SKM-1 treated with dmso at 0.1 percent for 144 hours (cell line): Measurements from ENCODE around the gene ARHGAP30.
"Not testable (repeated sequence)": the region's sequence is repeated elsewhere in the genome, so short reads cannot be mapped to it uniquely, and the experiment has no call there.

Experiments used
- DNase-seq: peaks from one replicate; lab custom pipeline; 2025; ENCODE audit not compliant: unreplicated experiment; lab: John Stamatoyannopoulos, UW

The ARHGAP30 gene

GRCh38 chr1:161018631-161018930 is 51.1 kb downstream of the ARHGAP30 start:
- DNase-seq, result no peak

GRCh38 chr1:161017756-161018630 is 51.7 kb downstream of the ARHGAP30 start:
- DNase-seq, result no peak

GRCh38 chr1:161017181-161017580 is 52.5 kb downstream of the ARHGAP30 start:
- not testable (repeated sequence) for DNase-seq

DNA sequence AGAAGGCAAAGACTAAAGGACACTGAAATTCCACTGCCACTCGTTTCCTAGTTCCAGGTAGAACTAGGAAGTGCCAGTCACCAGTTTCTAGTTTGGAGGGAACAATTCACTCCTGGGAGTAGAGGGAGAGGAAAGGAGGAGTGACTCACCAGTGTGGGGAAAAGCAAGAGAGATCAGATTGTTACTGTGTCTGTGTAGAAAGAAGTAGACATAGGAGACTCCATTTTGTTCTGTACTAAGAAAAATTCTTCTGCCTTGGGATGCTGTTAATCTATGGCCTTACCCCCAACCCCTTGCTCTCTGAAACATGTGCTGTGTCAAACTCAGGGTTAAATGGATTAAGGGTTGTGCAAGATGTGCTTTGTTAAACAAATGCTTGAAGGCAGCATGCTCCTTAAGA is 53.0 kb downstream of the ARHGAP30 start:
- not testable (repeated sequence) for DNase-seq

DNA sequence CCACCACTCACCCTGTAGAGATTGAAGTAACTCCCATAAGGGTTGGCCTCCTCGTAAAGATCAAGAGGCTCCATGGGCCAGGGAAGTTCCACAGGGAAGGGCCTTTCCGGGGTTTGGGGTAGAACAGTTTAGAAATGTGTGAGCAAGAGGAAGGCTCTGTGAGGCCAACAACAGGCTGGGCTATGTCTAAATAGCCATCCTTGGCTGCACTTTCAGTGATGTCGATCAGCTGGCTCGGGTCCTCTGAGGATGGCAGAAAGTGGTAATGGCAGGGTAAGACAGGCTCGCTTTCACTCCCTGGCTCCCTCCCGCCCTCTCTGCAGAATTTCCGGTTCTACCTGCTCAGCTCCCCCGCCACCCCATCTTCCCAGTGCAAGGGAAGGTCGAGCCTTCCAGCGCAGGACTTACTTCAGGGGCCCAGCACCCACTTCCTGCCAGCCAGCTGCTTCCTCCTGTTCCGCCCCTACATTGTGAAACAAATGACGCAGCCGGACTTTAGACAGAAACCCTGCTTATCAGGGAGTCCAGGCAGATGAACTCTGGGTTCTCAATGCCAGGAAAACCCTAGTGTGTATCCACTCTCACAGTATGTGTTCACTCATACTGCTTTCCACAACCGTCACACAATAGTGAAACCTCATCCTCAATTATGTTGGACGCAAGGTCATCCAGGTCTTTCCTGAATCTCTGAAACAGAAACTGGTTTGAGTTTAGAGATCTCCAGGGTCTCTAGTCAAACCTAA is 56.0 kb downstream of the ARHGAP30 start:
- peak; percentile 98 for DNase-seq

DNA sequence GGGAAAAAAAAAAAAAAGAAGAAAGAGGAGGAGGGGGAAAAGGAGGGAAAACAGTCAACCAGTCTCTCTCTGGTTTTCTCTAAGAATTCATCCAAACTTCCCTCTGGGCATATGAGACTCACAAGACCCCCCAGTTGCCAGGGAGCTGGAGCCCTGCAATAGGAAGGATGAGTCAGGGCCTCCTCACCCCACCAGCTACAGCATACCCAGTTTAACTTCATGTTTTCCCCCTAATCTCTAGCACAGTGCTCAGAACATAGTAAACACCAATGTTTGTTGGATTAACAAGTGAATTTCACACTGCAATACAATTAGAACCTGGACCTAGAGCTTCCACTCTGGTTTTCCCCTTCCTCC is 56.6 kb downstream of the ARHGAP30 start:
- DNase-seq, result no peak

- no peak for DNase-seq
Measured at GRCh38 chr1:161012420-161012819, 57.3 kb downstream of the ARHGAP30 start.

DNA sequence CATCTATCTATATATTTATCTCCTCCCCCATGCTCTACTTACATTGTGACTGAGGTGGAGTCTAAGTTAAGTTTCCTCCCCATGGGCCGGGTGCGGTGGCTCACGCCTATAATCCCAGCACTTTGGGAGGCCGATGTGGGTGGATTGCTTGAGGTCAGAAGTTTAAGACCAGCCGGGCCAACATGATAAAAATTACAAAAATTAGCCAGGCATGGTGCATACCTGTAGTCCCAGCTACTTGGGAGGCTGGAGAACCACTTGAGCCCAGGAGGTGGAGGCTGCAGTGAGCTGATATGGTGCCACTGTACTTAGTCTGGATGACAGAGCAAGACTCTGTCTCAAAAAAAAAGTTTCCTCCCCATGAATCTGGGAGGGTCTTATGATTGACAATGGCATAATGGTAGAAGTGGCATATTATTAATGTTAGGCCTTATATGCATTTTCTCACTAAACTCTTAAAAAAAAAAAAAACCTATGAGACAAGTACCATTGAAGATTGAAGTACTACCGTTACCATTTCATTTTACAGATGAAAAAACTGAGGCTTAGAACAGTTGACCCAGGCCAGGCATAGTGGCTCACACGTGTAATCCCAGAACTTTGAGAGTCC is 60.0 kb downstream of the ARHGAP30 start:
- DNase-seq, result no peak

- DNase-seq, result no peak
Measured at GRCh38 chr1:161008869-161009510, 60.7 kb downstream of the ARHGAP30 start.

DNA sequence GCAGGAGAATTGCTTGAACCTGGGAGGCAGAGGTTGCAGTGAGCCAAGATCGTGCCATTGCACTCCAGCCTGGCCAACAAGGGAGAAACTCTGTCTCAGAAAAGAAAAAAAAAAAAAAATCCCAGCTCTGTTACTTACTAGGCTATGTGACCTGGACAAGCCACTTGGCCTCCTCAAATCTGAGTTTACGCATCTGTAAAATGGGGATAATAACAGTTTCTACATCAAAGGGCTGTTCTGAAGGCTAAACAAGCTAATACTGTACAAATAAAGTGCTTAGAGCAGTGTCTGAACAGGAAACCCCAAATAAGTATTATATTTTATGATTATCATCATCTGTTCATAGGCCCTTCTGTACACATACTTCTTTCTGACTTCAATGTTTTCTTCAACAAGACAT is 62.3 kb downstream of the ARHGAP30 start:
- DNase-seq, result no peak

DNA sequence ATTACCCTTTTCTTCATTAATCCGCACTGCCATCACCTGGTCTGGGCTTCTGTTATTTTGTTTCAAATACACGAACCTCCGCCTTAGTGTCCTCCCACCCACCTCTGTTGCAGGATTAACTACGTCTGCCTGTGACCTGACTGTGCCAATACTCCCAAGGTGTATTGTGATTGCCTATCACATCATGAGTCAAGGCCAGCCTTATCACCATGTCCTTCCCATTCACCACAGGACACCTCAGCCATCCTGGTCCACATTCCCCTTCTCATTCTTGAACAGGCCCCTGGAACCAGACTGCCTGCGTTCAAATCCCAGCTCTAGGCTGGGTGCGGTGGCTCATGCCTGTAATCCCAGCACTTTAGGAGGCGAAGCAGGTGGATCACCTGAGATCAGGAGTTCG is 63.1 kb downstream of the ARHGAP30 start:
- DNase-seq, result no peak

DNA sequence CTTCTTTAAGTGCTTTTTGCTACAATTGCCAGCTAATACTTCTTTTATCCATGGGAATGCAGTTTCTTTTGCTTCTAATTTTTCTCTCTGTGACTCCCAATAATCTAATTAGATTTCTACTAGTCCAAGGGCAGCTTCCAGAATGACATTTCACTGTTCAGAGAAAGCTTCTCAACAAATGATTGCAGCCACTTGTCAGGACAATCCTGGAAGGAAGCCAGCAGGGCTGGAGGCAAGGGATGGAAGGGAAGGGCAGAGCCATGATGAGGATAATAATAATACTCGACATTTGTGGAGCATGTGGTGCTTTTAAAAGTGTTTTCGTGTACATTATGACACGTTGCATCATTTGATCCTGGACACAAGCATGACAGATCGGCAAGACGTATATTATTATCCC is 68.2 kb downstream of the ARHGAP30 start:
- no peak for DNase-seq

GRCh38 chr1:161000736-161001480 is 68.8 kb downstream of the ARHGAP30 start:
- no peak for DNase-seq

GRCh38 chr1:160999376-160999775 is 70.3 kb downstream of the ARHGAP30 start:
- no peak for DNase-seq

DNA sequence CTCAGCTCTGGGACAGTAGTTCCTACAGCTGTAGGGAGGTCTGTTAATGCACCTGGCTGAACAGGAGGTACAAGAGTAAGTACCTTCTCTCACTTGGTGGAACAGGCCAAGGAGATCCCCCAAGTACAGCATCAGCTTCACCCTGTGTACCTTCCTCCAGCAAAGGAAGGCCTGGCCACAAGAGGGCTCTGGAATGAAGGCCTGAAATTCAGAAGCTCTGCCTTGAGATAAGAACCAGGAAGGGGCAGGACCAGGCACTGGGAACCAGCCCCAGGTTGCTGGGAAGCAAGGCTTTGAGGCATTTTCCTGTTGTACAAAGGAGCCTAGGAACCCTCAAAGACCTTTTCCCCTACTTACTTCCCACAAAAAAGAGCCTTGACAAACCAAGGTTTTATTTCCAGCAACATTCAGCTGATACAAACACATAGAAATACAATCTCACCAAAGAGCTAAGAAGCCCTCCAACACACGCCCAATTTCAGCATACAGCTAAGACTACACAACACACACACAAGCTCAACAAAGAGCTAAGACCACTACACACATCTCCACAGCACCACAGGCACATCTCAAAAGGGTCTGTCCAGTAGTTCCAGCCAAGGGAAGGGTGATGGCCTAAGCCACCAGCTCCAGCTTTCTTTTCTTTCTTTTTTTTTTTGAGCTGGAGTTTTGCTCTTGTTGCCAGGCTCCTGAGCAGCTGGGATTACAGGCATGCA is 72.2 kb downstream of the ARHGAP30 start:
- DNase-seq, result peak; percentile 66
